ENCODE measurements around the gene TLK2.
"Not testable (repeated sequence)": the region's sequence is repeated elsewhere in the genome, so short reads cannot be mapped to it uniquely, and the experiment has no call there.

The TLK2 gene

DNA sequence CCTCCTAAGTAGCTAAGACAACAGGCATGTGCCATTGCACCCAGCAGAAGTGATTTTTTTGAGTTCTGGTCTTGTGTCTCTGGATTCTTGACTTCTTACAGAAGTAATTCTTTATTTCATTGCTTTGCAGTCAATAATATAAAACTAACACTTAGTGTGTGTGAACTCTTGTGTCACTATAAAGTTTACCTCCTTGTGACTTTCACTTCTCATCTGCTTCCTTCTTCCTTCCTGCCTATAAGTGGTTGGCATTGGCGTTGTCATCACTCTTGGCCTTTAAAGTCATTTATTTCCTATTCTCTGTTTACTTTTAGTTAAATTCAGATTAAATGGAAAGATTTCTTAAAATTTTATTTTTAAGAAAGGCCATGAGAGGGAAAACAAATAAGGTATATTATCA is 12.4 kb downstream of the TLK2 start:
- not testable (repeated sequence) for DNase-seq (ENCODE audit: low spot score)

DNA sequence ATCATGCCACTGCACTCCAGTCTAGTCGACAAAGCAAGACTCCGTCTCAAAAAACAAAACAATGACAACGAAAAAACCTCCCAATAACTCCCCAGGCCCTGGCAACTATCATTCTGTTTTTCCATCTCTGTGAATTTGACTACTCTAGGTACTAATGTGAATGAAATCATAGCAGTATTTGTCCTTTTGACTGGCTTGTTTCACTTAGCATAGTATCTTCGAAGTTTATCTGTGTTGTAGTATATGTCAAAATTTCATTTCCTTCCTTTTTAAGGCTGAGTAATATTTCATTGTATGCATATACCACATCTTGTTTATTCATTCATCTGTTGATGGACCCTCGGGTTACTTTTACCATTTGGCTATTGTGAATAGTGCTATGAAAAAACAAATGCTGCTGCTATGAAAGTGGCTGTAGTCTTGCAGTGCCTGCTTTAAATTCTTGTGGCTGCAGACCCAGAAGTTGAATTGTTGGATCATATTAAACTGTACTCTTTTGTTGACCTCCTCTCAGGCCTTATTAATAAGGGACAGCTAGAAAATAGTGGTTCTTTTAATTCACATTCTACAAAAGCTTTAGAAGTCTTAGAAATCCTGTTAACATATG is 14.5 kb downstream of the TLK2 start:
- DNase-seq (ENCODE audit: low spot score), result not testable (repeated sequence)

- not testable (repeated sequence) for DNase-seq (ENCODE audit: low spot score)
Measured at GRCh38 chr17:62494073-62494472, 15.4 kb downstream of the TLK2 start.

DNA sequence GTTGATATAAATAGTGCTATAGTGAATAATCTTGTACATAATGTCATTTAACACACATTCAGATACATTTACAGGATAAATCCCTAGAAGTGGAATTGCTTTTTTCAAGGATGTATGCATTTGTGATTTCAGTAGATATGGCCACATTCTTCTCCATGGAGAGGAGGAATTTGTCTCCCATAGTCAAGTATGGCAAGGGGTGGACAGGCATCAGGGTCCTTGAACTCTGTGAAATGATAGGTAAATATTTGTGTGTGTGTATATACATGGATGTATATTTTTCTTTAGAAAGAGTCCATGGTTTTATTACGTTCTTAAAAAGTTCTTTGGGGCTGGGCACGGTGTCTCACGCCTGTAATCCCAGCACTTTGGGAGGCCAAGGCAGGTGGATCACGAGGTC is 17.7 kb downstream of the TLK2 start:
- not testable (repeated sequence) for DNase-seq (ENCODE audit: low spot score)

- DNase-seq (ENCODE audit: low spot score), result not testable (repeated sequence)
Measured at GRCh38 chr17:62498796-62499195, 20.2 kb downstream of the TLK2 start.

- DNase-seq (ENCODE audit: low spot score), result not testable (repeated sequence)
Measured at GRCh38 chr17:62500463-62500862, 21.8 kb downstream of the TLK2 start.

DNA sequence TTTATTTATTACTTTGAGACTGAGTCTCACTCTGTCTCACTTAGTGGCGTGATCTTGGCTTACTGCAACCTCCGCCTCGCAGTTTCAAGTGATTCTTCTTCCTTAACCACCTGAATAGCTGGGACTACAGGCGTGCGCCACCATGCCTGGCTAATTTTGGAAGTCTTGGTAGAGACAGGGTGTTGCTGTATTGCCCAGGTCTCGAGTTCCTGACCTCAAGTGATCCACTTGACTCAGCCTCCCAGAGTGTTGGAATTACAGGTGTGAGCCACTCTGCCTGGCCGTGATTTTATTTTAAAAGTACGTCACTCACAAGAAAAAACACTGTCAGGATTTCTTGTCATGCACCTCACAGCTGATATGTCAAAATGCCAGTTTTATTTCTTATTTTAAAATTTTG is 26.2 kb downstream of the TLK2 start:
- DNase-seq (ENCODE audit: low spot score), result not testable (repeated sequence)

- DNase-seq (ENCODE audit: low spot score), result not testable (repeated sequence)
Measured at GRCh38 chr17:62507191-62507836, 28.7 kb downstream of the TLK2 start.

DNA sequence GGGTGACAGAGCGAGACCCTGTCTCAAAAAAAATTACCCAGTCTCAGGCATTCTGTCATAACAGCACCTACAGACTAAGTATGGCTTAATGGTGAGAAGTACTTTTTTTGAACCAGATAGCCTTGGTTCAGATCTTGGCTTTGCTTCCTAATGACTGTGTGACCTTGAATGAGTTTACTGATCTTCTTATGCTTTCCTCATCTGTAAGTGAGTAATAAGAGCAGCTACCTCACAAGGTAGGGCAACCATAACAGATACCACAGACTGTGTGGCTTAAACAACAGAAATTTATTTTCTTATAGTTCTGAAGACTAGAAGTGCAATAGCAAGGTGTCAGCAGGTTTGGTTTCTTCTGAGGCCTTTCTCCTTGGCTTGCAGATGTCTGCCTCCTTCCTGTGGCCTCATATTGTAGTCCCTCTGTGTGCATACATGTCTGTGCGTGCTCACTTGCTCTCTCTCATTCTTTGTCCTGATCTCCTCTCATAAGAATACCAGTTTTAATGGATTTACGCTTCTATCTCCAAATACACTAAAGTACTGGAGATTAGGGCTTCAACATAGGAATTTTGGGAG is 31.7 kb downstream of the TLK2 start:
- DNase-seq (ENCODE audit: low spot score), result not testable (repeated sequence)

DNA sequence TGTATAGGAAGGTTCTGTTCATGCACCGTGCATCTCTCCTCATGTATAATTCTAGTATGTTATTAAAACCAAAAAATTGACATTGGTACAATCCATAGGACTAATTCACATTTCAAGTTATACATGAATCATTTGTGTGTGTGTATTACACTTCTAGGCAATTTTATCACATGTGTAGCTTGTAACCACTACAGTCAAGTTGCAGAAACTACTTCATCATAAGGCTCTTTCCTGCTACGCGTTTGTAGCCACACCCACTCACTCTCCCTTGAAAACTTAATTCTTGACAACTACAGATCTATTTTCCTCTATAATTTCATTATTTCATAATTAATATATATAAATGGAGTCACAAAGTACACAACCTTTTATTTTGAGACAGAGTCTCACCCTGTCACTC is 32.4 kb downstream of the TLK2 start:
- not testable (repeated sequence) for DNase-seq (ENCODE audit: low spot score)

GRCh38 chr17:62516376-62516775 is 37.8 kb downstream of the TLK2 start:
- not testable (repeated sequence) for DNase-seq (ENCODE audit: low spot score)

GRCh38 chr17:62521295-62521694 is 42.7 kb downstream of the TLK2 start:
- DNase-seq (ENCODE audit: low spot score), result not testable (repeated sequence)

DNA sequence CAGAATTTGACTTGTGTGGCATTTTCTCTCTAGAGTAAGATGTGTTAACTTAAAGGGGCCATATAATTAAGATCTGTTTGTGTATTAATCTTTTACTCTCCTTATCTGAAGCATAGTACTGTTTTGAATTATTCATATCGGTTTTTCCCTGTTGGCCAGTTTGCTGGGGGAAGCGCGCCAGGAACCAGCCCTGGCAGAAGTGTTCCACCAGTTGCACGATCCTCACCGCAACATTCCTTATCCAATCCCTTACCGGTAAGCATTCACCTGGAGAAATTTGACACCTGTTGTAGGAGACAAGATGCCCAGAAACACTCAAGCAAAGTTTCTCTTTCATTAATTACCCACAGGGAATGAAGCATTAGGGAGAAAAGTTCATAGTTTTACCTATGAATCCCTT is 45.5 kb downstream of the TLK2 start:
- DNase-seq (ENCODE audit: low spot score), result not testable (repeated sequence)

- peak; percentile 7 for DNase-seq (ENCODE audit: low spot score)
Measured at GRCh38 chr17:62525317-62525716, 46.7 kb downstream of the TLK2 start.

- DNase-seq (ENCODE audit: low spot score), result not testable (repeated sequence)
Measured at GRCh38 chr17:62530936-62531335, 52.3 kb downstream of the TLK2 start.

- DNase-seq (ENCODE audit: low spot score), result not testable (repeated sequence)
Measured at GRCh38 chr17:62536557-62536956, 57.9 kb downstream of the TLK2 start.

GRCh38 chr17:62541073-62541472 is 62.4 kb downstream of the TLK2 start:
- DNase-seq (ENCODE audit: low spot score), result not testable (repeated sequence)

GRCh38 chr17:62543278-62543775 is 64.7 kb downstream of the TLK2 start:
- not testable (repeated sequence) for DNase-seq (ENCODE audit: low spot score)

GRCh38 chr17:62546066-62546465 is 67.4 kb downstream of the TLK2 start:
- not testable (repeated sequence) for DNase-seq (ENCODE audit: low spot score)

GRCh38 chr17:62552851-62553659 is 74.4 kb downstream of the TLK2 start:
- peak; percentile 12 for DNase-seq (ENCODE audit: low spot score)

DNA sequence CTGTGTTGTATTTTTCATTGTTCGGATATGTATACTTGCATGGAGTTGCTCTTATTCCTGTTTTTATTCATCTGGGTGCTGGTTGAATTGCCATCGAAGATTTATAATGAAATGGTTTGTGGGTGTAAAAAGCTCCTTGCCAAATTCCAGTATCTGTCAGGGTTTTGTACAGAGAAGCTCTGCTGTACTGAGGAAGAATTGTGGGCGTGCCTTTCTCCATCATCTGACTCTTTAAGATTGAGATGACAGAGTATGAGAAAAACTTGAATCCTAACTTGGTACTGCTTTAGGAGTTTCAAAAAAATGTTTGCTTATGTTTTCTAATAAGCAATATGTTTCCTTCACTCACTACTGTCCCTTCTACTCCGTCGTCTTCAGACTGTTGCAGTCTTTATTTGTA is 78.9 kb downstream of the TLK2 start:
- DNase-seq (ENCODE audit: low spot score), result peak; percentile 32

DNA sequence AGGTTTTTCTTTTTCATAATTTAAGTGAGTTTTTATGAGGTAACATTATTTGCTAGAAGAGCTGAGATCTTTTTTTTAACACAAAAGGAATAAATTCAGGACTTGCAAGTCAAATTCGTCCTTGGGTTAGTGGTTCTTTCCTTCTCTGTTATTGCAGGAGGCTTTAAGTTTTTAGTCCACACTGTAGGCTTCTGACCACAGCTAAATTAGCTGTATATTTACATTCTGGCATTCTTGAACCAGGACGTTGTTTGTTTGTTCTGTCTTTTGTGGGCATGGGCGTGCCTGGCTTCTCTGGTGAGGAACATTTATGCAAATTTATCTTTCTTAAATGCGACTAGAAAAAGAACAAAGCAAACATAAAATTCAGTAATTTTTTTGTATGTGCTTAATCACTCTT is 80.3 kb downstream of the TLK2 start:
- not testable (repeated sequence) for DNase-seq (ENCODE audit: low spot score)
